Memory B cell (primary cell): ENCODE results near the gene SOX12.
A peak's percentile ranks its signal among the peaks of the same experiment; 100 is the strongest.
"Not testable (repeated sequence)": the region's sequence is repeated elsewhere in the genome, so short reads cannot be mapped to it uniquely, and the experiment has no call there.

Source experiments
- ATAC-seq: fragments of 150-1000 bp; cut with Tn5 transposase; 2 replicates; pipeline ENCODE4 v1.10.0; 2021; ENCODE audit warnings: low read depth, mild to moderate bottlenecking, moderate library complexity
- DNase-seq, 2 donors: peaks; one replicate each; pipeline ENCODE4 v3.0.0; 2022; ENCODE audit warnings: low spot score in 2 of 2
- H3K27ac Mint-ChIP-seq: one replicate; pipeline ENCODE4 v1.8.0; 2022; ENCODE audit warnings: mild to moderate bottlenecking, moderate library complexity, mixed read lengths
- H3K27me3 Mint-ChIP-seq: one replicate; pipeline ENCODE4 v1.8.0; 2022; ENCODE audit warnings: mixed read lengths
- H3K36me3 Mint-ChIP-seq: one replicate; pipeline ENCODE4 v1.8.0; 2022; ENCODE audit warnings: mild to moderate bottlenecking, mixed read lengths
- H3K4me1 Mint-ChIP-seq: one replicate; pipeline ENCODE4 v1.8.0; 2022; ENCODE audit warnings: mixed read lengths
- H3K4me3 Mint-ChIP-seq: one replicate; pipeline ENCODE4 v1.8.0; 2022; ENCODE audit warnings: mild to moderate bottlenecking, moderate library complexity, mixed read lengths
- H3K9me3 Mint-ChIP-seq: one replicate; pipeline ENCODE4 v1.8.0; 2022; ENCODE audit warnings: mixed read lengths

Gene SOX12

GRCh38 chr20:354298-354977, 29.1 kb downstream of the SOX12 start:
- no peak overlapping the region for H3K4me3 Mint-ChIP-seq
- no peaks in the 10 kb centered on the region for H3K27me3 Mint-ChIP-seq
- no peaks in the 10 kb centered on the region for H3K9me3 Mint-ChIP-seq
- DNase-seq (peak; percentile 81 to 87), ATAC-seq (peak; percentile 99)
- peaks cover 6% of the 10 kb centered on the region for H3K4me1 Mint-ChIP-seq
- H3K36me3 Mint-ChIP-seq, result no peaks in the 10 kb centered on the region
- no peak overlapping the region for H3K27ac Mint-ChIP-seq

- H3K9me3 Mint-ChIP-seq, DNase-seq, H3K27me3 Mint-ChIP-seq, H3K36me3 Mint-ChIP-seq, H3K27ac Mint-ChIP-seq, H3K4me3 Mint-ChIP-seq, ATAC-seq: not testable (repeated sequence)
- peaks cover 13% of the 10 kb centered on the region for H3K4me1 Mint-ChIP-seq
Measured at GRCh38 chr20:356154-356553, 30.8 kb downstream of the SOX12 start.

DNA sequence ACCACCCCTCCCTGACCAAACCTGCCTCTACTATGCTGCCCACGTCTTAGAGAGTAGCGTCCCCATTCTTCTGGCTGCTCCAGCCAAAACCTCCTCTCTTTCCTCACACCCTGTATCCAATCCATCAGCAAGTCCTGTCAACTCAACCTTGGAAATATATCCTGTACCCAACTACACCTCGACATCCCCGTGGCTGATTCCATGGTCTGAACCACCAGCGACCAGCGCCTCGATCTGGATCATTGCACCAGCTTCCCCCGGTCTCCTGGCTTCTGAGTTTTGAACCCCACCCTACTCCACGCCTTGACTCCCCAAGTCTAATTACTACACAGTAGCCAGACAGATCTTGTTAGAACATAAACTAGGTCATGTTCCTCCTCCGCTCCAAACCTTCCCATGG, 31.4 kb downstream of the SOX12 start:
- H3K27me3 Mint-ChIP-seq, result no peaks in the 10 kb centered on the region
- ATAC-seq (no peak), DNase-seq (no peak)
- H3K4me1 Mint-ChIP-seq, result peaks cover 19% of the 10 kb centered on the region
- no peaks in the 10 kb centered on the region for H3K36me3 Mint-ChIP-seq
- H3K9me3 Mint-ChIP-seq, result no peaks in the 10 kb centered on the region
- H3K27ac Mint-ChIP-seq, result no peak overlapping the region
- no peak overlapping the region for H3K4me3 Mint-ChIP-seq

- ATAC-seq, result no peak
- Mint-ChIP-seq H3K9me3 (no peaks in the 10 kb centered on the region), H3K36me3 (no peaks in the 10 kb centered on the region), H3K27ac (no peak overlapping the region), H3K4me3 (no peak overlapping the region), H3K4me1 (peaks cover 25% of the 10 kb centered on the region), H3K27me3 (no peaks in the 10 kb centered on the region)
- no peak for DNase-seq
Measured at GRCh38 chr20:358891-359555, 33.7 kb downstream of the SOX12 start.

GRCh38 chr20:361561-361960, 36.2 kb downstream of the SOX12 start:
- DNase-seq (peak in 1 of 2 donors; percentile 23), ATAC-seq (peak; percentile 98)
- Mint-ChIP-seq H3K27me3 (no peaks in the 10 kb centered on the region), H3K27ac (peak overlapping the region; percentile 51), H3K4me1 (peaks cover 22% of the 10 kb centered on the region), H3K36me3 (no peaks in the 10 kb centered on the region), H3K9me3 (no peaks in the 10 kb centered on the region), H3K4me3 (peak overlapping the region; percentile 55)

DNA sequence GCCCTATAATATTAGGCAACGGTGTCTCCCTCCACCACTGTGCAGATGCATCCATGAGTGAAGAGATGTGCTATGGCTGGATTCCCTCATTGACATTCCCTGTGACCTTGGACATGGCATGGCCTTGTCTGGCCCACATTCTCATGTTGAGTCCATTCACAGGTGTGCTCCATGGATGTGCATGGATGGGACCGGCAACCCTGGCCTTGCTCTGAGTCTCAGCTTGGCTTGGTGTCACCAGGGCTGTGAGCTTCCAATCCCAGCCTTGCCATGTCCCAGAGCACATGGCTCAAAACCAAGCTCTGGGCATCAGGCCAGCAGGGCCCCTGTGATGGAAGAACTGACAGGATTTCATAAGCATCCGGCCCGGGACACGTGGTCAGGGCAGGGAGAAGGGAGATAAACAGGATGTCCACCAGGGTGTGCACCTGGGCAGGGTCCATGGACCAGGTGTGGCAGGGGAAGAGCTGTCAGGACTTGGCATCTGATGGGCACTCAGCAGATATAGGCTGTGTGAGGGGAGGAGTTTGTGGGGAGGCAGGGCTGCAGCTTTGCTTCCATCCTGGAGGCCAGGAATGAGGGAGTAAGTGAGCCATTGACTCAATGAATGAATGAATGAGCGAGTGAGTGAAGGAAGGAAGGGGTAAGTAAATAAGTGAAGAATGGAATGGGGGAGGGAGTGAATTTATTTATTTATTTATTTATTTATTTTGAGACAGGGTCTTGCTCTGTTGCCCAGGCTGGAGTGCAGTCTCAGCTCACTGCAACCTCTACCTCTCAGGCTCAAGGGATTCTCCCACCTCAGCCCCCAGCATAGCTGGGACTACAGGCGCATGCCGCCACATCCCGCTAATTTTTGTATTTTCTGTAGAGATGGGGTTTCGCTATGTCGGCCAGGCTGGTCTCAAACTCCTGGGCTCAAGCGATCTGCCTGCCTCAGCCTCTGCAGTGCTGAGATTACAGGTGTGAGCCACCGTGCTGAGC, 37.2 kb downstream of the SOX12 start:
- no peak for DNase-seq
- no peaks in the 10 kb centered on the region for H3K36me3 Mint-ChIP-seq
- no peaks in the 10 kb centered on the region for H3K27me3 Mint-ChIP-seq
- H3K4me1 Mint-ChIP-seq, result peaks cover 19% of the 10 kb centered on the region
- no peak for ATAC-seq
- no peak overlapping the region for H3K27ac Mint-ChIP-seq
- H3K4me3 Mint-ChIP-seq, result no peak overlapping the region
- no peaks in the 10 kb centered on the region for H3K9me3 Mint-ChIP-seq

DNA sequence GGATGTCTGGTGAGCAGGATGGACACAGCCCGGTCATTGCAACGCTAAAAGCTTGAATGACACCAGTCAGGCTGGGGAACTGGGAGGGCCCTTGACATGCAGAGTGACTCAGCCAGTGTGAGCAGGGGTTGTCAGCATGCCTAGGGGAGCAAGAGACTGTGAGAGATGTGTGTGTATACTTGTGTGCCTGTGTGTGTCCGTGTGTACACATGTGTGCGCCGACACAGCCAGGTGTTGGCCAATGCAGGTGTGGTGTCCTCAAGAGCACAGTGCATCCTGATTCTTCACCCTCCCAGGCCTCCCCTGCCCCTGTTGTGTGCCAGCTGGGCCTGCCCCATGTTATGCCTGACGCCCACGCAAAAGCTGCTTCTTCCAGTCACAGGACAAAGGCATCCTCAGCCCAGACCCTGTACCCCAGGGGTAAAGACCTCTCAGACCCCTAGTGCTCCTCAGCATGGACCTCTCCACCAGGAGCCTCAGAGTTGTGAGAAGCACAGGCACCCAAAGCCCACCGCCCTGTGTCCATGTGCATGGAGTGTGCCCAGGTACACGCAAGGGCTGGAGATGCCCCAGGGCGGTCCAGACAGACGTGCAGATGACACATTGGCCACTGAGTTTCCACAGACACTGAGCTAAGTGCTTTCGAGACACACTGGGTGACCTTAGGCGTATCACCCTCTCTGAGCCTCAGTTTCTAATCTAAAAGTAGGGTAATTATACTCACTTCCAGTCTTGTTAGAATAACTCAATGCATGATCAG, 38.1 kb downstream of the SOX12 start:
- no peak overlapping the region for H3K4me3 Mint-ChIP-seq
- DNase-seq (no peak), ATAC-seq (no peak)
- H3K9me3 Mint-ChIP-seq, result no peaks in the 10 kb centered on the region
- H3K27ac Mint-ChIP-seq, result no peak overlapping the region
- no peaks in the 10 kb centered on the region for H3K27me3 Mint-ChIP-seq
- peaks cover 19% of the 10 kb centered on the region for H3K4me1 Mint-ChIP-seq
- no peaks in the 10 kb centered on the region for H3K36me3 Mint-ChIP-seq

GRCh38 chr20:364905-365794, 39.8 kb downstream of the SOX12 start:
- Mint-ChIP-seq H3K4me1 (peaks cover 18% of the 10 kb centered on the region), H3K4me3 (no peak overlapping the region), H3K9me3 (no peaks in the 10 kb centered on the region), H3K27ac (peak overlapping the region; percentile 19), H3K36me3 (no peaks in the 10 kb centered on the region), H3K27me3 (peaks cover 3% of the 10 kb centered on the region)
- ATAC-seq, result no peak
- DNase-seq, result no peak

GRCh38 chr20:366041-366718, 40.8 kb downstream of the SOX12 start:
- peaks cover 3% of the 10 kb centered on the region for H3K27me3 Mint-ChIP-seq
- ATAC-seq (no peak), DNase-seq (no peak)
- H3K9me3 Mint-ChIP-seq, result no peaks in the 10 kb centered on the region
- H3K36me3 Mint-ChIP-seq, result no peaks in the 10 kb centered on the region
- H3K27ac Mint-ChIP-seq, result no peak overlapping the region
- H3K4me3 Mint-ChIP-seq, result no peak overlapping the region
- peaks cover 12% of the 10 kb centered on the region for H3K4me1 Mint-ChIP-seq

DNA sequence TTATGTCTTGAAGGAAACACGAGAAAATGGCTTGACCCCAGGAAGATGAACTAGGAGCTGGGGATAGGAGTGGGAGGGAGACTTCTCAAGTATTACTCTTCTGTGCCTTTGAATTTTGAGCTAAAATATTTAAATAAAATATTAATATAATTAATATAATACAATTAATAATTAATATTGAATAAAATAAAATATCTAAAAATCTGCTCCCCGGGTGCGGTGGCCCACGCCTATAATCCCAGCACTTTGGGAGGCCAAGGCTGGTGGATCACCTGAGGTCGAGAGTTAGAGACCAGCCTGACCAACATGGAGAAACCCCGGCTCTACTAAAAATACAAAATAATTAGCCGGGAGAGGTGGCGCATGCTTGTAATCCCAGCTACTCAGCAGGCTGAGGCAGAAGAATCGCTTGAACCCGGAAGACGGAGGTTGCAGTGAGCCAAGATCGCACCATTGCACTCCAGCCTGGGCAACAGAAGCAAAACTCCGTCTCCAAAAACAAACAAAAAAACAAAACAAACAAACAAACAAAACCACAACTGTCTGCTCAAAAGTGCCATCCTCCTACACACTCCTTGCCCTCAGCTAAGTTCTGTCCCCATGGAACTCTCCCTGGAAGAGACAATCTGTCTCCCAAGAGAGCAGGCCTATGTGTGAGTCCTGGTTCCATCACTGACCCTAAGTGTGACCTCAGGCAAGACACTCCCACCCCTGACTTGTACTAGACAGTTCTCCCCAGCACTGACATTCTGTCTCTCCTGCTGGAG, 41.5 kb downstream of the SOX12 start:
- ATAC-seq (no peak), DNase-seq (no peak)
- no peaks in the 10 kb centered on the region for H3K9me3 Mint-ChIP-seq
- H3K36me3 Mint-ChIP-seq, result no peaks in the 10 kb centered on the region
- peaks cover 7% of the 10 kb centered on the region for H3K4me1 Mint-ChIP-seq
- no peak overlapping the region for H3K4me3 Mint-ChIP-seq
- peaks cover 3% of the 10 kb centered on the region for H3K27me3 Mint-ChIP-seq
- H3K27ac Mint-ChIP-seq, result no peak overlapping the region

DNA sequence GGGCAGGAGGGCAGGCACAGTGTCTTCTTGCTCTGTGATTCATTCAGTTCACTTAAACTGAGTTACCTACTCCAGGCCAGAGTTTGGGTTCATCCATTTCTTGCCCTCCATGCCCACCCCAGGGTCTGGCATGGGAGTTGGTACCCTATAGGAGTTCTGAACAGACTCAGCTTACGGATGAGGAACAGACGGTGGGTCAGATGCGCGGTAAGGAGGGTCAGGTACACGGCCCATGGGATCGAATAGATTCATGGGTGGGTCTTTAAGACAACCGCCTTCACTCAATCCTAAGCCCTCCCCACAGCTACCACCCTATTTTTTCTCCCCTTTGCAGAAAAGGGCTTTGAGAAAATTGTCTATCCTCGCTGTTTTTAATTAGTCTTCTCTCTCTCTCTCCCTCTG, 42.1 kb downstream of the SOX12 start:
- Mint-ChIP-seq H3K9me3 (no peaks in the 10 kb centered on the region), H3K27me3 (peaks cover 3% of the 10 kb centered on the region), H3K36me3 (no peaks in the 10 kb centered on the region), H3K4me3 (no peak overlapping the region), H3K4me1 (peaks cover 5% of the 10 kb centered on the region), H3K27ac (no peak overlapping the region)
- no peak for ATAC-seq
- no peak for DNase-seq

GRCh38 chr20:368915-369314, 43.6 kb downstream of the SOX12 start:
- no peak overlapping the region for H3K27ac Mint-ChIP-seq
- no peaks in the 10 kb centered on the region for H3K9me3 Mint-ChIP-seq
- H3K36me3 Mint-ChIP-seq, result no peaks in the 10 kb centered on the region
- ATAC-seq (no peak), DNase-seq (no peak)
- peaks cover 3% of the 10 kb centered on the region for H3K27me3 Mint-ChIP-seq
- peaks cover 5% of the 10 kb centered on the region for H3K4me1 Mint-ChIP-seq
- H3K4me3 Mint-ChIP-seq, result no peak overlapping the region
